Spleen (tissue), 7 donors: ENCODE measurements around the gene EYS.

Experiments used
- POLR2A ChIP-seq, 3 donors: fragments of 450-650 bp; IDR thresholded peaks; one replicate each; pipeline ENCODE4 v1.5.1; 2017; ENCODE audit warnings: antibody characterized with exemption in 3 of 3, mild to moderate bottlenecking in 1 of 3
- TF ChIP-seq, protein P1 (sequence below), 11 experiments: fragments of 200-600 bp in 7 of 11; fragments of 450-650 bp in 4 of 11; sonication (generic) in 4 of 11; IDR thresholded peaks in 8 of 11; conservative IDR thresholded peaks in 3 of 11; 1 replicate in 7 of 11; 2 replicates in 4 of 11; pipeline versions ENCODE4 v1.4.0 to v1.8.0; 2016 to 2021; ENCODE audit warnings: antibody characterized with exemption in 11 of 11, inconsistent platforms in 4 of 11, mild to moderate bottlenecking in 1 of 11
- donor health status: DM: no; HTN: no; CAD: no; lungs with moderate emphysema.
- donor health status: DM: no; HTN: no; CAD: no.
- donor health status: DM: no; HTN: no; CAD: no.

DNA sequence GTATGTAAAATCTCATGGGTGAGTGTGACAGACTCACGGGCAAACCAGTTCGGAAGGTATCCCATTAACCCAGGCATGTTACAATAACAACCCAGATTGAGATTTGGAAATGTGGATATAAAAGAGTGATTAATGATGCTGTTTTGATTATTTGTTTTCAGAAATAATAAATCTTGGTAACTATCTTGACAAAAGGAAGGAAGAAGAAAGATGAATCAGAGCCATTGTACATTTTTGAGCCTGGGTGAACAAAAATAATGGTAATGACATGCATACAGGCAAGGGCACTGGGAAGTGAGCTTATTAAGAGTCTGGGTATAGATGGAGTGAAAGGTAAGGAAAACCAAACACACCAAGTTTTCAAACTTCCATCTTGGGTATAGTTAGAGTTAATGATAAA, 1209.4 kb downstream of the EYS start:
- no peak for TF ChIP-seq POLR2A (IDR thresholded peaks at IDR 0.05)
- TF ChIP-seq, protein P1, sequence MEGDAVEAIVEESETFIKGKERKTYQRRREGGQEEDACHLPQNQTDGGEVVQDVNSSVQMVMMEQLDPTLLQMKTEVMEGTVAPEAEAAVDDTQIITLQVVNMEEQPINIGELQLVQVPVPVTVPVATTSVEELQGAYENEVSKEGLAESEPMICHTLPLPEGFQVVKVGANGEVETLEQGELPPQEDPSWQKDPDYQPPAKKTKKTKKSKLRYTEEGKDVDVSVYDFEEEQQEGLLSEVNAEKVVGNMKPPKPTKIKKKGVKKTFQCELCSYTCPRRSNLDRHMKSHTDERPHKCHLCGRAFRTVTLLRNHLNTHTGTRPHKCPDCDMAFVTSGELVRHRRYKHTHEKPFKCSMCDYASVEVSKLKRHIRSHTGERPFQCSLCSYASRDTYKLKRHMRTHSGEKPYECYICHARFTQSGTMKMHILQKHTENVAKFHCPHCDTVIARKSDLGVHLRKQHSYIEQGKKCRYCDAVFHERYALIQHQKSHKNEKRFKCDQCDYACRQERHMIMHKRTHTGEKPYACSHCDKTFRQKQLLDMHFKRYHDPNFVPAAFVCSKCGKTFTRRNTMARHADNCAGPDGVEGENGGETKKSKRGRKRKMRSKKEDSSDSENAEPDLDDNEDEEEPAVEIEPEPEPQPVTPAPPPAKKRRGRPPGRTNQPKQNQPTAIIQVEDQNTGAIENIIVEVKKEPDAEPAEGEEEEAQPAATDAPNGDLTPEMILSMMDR (IDR thresholded peaks at IDR 0.05 in 8 of 11, conservative IDR thresholded peaks at IDR 0.05 in 3 of 11) = no peak
